Measurements from ENCODE around the gene ANKRD45.

GRCh38 chr1:173616859-173617258, 52.8 kb downstream of the ANKRD45 start:
- TF ChIP-seq CTCF (IDR thresholded peaks at IDR 0.05; ENCODE audit: control extremely low read depth in 1 of 3, insufficient read depth in 1 of 3, low read depth in 1 of 3, low read length in 3 of 3), result no peak
- no peak for TF ChIP-seq EZH2 (IDR thresholded peaks at IDR 0.05; ENCODE audit: low read depth, low read length, severe bottlenecking)
